GM18508 (cell line): ENCODE measurements around the gene ZNF438.
"Not testable (repeated sequence)": the region's sequence is repeated elsewhere in the genome, so short reads cannot be mapped to it uniquely, and the experiment has no call there.

Experiments used
- ATAC-seq: cut with Tn5 transposase; IDR thresholded peaks from one replicate; pipeline ENCODE4 v1.9.1; 2021; ENCODE audit warnings: moderate number of reproducible peaks; ENCODE audit not compliant: insufficient read depth, unreplicated experiment

Gene ZNF438

GRCh38 chr10:30990971-30991646, 40.6 kb downstream of the ZNF438 start:
- no peak for ATAC-seq

- ATAC-seq, result no peak
Measured at GRCh38 chr10:30990351-30990750, 41.3 kb downstream of the ZNF438 start.

GRCh38 chr10:30988831-30989435, 42.7 kb downstream of the ZNF438 start:
- ATAC-seq, result no peak

- no peak for ATAC-seq
Measured at GRCh38 chr10:30987463-30987862, 44.2 kb downstream of the ZNF438 start.

- no peak for ATAC-seq
Measured at GRCh38 chr10:30986053-30986555, 45.6 kb downstream of the ZNF438 start.

GRCh38 chr10:30985512-30985911, 46.2 kb downstream of the ZNF438 start:
- no peak for ATAC-seq

- no peak for ATAC-seq
Measured at GRCh38 chr10:30984563-30985328, 46.9 kb downstream of the ZNF438 start.

GRCh38 chr10:30983209-30983608, 48.5 kb downstream of the ZNF438 start:
- not testable (repeated sequence) for ATAC-seq

- ATAC-seq, result no peak
Measured at GRCh38 chr10:30980951-30981616, 50.6 kb downstream of the ZNF438 start.

GRCh38 chr10:30979956-30980355, 51.7 kb downstream of the ZNF438 start:
- no peak for ATAC-seq

- ATAC-seq, result no peak
Measured at GRCh38 chr10:30978843-30979242, 52.8 kb downstream of the ZNF438 start.

- ATAC-seq, result no peak
Measured at GRCh38 chr10:30977385-30977784, 54.3 kb downstream of the ZNF438 start.

GRCh38 chr10:30974773-30975415, 56.8 kb downstream of the ZNF438 start:
- ATAC-seq, result no peak

- ATAC-seq, result no peak
Measured at GRCh38 chr10:30974355-30974754, 57.3 kb downstream of the ZNF438 start.

- ATAC-seq, result no peak
Measured at GRCh38 chr10:30973737-30974136, 57.9 kb downstream of the ZNF438 start.

GRCh38 chr10:30970760-30971460, 60.8 kb downstream of the ZNF438 start:
- no peak for ATAC-seq

- no peak for ATAC-seq
Measured at GRCh38 chr10:30968711-30969110, 63.0 kb downstream of the ZNF438 start.

GRCh38 chr10:30967650-30968410, 63.8 kb downstream of the ZNF438 start:
- no peak for ATAC-seq
